HG02870 (cell line): ENCODE measurements around the gene TIMM44.
"Not testable (repeated sequence)": the region's sequence is repeated elsewhere in the genome, so short reads cannot be mapped to it uniquely, and the experiment has no call there.

Experiments used
- ATAC-seq: cut with Tn5 transposase; IDR thresholded peaks from one replicate; pipeline ENCODE4 v1.9.1; 2021; ENCODE audit warnings: mild to moderate bottlenecking, moderate library complexity; ENCODE audit not compliant: unreplicated experiment

Gene TIMM44

DNA sequence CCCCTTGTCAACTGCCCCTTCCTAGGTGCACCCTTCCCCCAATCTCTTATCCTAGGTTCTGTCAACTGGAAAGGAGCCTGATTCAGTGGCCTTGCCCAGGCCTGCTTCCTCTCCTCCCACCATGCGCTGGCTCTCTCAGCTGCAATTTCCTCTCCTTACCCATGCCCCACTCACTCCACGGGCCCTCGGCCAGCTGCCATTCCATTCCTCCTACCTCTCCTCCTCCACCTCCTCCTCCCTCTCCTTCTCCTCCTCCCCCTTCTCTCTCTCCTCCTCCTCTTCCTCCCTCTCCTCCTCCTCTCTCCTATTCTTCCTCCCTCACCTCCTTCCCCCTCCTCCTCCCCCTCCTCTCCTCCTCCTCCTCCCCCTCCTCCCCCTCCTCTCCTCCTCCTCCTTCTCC lies 9.6 kb upstream of the TIMM44 start:
- no peak for ATAC-seq

DNA sequence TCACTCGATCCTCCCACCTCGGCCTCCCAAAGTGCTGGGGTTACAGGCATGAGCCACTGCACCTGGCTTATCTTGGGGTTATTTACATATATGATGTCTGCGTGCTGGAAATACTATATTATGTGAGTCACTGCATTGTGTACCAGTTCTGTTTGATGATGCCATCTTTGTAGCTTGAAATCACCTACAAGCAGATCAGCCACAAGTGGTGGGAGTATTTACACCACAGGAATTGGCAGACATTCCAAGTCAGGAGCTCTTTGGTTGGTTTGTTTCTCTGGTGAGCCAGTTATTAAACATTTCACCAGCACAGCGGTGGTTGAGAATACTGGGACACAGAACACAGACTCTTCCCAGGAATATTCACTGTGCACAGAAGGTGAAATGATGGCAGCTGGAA lies 4.5 kb upstream of the TIMM44 start:
- ATAC-seq = no peak

GRCh38 chr19:7944177-7944761 lies 803 bp upstream of the TIMM44 start:
- ATAC-seq = no peak

GRCh38 chr19:7942981-7943443 lies 454 bp downstream of the TIMM44 start:
- no peak for ATAC-seq

DNA sequence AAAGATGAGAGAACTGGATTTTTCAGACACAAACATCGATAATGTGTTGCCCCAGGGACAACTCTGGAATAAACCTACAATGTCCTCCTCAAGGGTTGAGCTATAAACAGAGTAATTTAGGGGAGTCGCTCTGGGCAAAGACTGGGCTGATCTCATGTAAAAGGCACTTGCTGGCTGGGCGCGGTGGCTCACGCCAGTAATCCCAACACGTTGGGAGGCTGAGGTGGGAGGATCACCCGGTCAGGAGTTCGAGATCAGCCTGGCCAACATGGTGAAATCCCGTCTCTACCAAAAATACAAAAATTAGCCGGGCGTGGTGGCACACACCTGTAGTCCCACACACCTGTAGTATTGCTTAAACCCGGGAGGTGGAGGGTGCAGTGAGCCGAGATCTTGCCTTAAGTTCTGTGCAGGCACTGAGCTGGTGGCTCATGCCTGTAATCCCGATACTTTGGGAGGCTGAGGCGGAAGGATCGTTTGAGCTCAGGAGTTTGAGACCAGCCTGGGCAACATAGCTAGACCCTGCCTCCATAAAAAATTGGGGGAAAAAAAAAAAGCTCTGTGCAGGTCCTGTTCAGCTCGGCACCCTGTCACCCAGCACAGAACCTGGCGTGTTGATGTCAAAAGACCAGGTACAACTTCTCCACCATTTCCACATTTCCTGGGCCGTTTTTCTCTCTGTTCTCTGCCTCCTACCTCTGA lies 1.4 kb downstream of the TIMM44 start:
- no peak for ATAC-seq

DNA sequence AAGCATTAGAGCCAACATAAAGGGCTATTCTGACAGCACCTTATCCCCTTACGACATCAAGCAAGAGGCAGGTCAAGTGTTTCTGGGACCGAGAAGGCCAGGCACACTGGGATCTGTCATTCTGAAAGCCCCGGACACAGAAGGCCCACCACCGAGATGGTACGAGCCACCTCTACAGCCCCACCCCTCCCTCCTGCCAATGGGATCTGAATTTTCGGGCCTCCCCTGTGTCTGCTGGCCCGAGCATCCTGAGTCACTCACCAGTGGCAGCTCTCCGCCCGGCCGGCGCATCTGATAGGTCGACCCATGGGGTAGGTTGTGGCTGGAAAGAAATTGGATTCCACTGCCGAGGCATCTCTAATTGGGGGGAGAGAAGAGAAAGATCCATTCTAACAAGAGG lies 2.6 kb downstream of the TIMM44 start:
- ATAC-seq = no peak

DNA sequence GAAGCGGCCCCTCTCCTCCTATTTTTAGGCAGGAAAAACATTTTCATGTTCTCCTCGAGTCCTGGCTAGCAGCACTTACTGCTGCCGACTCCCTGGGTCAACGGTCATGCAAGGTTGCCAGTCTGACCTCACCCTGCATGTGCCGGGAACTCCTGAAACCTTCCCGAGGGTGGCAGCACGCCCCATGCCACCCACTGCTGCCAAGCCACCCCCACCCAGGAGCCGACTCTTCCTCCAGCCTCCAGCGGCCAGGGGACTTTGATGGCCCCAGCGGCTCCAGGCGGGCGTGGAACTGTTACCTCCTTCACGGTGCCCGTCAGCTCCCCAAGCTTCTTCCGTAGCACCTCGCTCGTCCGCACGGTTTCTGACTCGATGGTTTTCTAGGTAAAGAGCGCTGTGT lies 8.7 kb downstream of the TIMM44 start:
- no peak for ATAC-seq

DNA sequence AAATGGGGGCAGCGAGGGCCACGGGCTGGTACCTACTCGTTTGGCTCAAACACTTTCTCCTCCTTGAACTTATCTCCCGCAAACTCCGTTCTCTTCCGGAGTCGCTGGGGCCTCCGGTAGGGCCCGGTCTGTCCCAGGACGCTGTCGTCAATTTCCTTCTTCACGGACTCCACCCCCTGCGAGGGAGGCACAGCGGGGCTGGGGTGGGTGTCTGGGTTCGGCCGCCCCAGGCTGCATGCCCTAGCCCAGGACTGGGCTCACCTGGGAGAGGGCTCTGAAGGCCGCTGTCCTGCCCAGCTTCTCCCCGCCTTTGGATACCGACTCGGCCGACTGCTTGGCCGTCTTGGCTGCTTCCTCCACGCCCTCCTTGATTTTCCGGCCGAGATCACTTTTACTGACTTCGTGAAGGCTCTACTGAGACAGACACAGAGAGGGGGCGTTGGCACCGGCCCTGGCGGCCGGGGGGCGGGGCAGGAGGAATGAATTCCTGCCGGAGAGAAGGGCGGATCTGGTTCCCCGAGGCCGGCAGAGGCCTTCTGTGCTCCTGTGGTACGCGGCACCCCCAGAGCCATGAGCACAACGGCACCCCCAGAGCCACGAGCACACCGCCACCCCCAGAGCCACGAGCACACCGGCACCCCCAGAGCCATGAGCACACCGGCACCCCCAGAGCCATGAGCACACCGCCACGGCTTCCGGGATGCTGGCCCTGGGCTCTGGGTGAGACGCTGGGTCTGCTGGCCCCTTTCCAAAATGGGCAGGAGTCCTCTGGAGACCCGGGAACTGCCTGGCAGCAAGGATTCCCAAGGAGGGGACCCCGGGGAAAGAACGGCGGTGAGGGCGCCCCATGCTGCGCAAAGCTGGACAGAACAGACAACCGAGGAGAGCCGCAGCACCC lies 9.4 kb downstream of the TIMM44 start:
- no peak for ATAC-seq

DNA sequence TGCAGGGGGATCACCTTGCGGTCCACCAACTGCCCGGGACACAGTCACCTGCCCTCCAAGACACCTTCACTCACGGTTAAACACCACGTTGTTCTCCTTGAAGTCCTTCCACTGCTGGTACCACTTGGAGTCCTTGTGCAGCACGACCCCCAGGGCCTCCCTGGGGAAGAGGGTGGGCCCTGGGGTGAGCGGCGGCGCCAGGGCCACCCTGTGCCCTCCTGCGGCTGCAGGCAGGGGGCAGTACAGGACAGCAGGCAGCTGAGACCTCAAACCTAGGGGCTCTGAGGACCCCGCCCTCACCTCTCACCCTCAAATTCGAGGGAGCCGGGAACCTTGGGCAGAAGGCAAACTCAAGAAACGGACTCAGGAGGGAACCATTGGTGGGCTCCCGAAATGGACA lies 10.1 kb downstream of the TIMM44 start:
- ATAC-seq = no peak

DNA sequence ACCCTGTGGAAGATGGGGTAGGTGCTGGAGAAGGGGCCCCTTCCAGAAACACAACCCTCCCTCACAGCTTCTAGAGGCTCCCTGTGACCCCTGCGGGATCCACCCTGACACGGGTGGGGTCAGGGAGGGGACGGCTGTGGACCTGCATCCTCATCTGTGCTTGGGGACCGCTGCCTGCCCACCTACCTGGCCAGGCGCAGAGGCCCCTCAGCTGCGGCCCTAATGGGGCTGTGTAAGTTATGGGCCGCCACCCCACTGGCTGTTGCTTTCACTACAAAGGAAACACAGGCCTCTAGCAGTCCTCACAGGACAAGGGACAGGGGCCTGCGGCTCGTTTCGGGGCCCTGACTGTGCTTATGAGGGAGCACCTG lies 10.6 kb downstream of the TIMM44 start:
- no peak for ATAC-seq

DNA sequence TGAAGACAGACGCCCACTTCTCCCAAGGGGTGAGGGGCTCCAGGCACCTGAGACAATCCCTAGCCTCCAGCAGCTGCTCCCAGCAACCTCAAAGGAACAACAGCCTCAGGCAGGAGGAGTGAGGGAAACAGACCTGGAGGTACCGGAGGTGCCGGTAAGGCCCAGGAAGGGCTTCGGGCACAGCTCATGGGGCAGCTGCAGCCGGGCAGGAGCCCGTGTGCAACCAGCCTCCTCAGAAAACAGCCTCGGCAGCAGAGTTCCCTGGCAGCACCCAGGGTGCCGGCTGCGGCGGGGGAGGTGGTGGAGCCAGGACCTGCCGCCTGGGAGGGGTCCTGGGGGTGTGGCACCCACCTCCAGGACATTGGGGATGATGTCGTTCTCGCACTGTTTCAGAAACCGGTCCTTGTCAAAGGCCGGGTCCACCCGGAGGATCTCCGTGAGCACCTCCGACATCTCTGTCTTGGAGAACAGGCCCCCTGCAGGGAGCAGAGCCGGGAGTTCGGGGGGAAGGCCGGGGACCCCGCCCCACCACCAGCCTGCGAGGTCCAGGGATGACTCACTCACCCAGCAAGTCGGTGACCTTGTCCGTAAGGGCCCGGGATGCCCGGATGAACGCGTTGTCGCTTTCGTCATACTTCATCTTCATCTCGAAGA lies 11.1 kb downstream of the TIMM44 start:
- ATAC-seq = no peak

GRCh38 chr19:7931221-7932061 lies 12.0 kb downstream of the TIMM44 start:
- ATAC-seq = no peak

DNA sequence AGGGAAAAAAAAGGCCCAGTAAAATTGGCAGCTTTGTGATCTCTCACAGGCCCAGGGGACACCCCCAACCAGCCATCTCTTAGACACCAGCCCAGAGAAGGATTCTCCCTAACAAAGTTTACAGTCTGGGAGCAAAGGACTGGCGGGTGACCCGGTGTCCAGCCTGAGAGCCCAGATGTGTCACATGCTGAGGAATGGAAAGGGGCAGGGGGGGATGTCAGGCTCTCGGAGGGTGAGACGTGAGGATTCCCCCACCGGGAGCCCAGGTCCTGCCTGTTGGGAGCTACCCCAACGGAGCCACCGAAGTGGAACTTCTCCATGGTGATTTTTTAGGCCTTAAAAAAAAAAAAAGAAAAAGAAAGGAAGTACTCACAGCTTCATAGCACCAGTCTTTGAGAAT lies 12.7 kb downstream of the TIMM44 start:
- ATAC-seq = no peak

- ATAC-seq = not testable (repeated sequence)
These were observed 13.4 kb downstream of the TIMM44 start for GRCh38 chr19:7930030-7930429.

DNA sequence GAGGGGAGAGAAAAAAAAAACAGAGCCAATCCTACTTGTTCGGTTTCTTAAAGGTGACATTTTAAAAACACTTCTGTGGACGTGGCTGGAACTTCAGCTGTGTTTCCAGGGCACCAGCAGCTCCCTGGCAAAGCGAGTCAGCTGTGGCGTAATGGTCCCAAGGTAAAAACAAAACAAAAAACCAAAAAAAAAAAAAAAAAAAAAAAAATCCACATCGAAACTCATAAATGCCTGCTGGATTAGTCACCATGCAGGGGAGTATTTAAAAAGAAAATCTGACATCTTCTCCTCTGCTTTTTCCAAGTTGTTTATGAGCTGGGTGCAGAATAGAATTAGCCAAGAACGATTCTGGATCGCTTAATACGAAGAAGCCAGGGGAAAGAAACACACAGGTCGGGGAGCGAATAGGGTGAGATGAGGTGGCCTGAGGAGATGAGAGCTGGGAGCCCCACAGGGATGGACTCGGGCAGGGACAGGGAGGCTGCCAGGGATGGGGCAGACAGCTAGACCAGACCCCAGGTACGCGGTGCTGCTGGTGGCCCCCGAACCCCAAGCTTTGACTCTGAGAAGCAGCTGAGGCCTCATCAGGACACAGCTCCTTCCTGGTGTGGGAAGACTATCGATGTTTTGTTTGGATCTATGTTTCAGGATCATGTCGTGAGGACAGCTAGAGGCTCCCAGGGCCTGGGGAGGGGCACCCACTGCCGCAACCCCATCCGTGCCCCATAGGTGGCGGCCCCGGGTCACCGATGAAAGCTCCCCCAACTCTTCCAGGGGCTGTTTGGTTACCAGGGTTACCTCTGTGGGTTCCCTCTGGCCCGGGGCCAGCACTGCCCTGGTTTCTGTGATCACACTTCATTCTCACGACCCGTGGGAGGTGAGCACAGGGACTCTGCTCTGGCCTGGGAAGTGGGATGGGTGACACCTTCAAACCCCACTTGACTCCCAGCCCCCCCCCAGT lies 14.4 kb downstream of the TIMM44 start:
- ATAC-seq = no peak

GRCh38 chr19:7928334-7928706 lies 15.1 kb downstream of the TIMM44 start:
- ATAC-seq = no peak

GRCh38 chr19:7927605-7928333 lies 15.7 kb downstream of the TIMM44 start:
- no peak for ATAC-seq

- ATAC-seq = no peak
These were observed 16.5 kb downstream of the TIMM44 start for GRCh38 chr19:7926727-7927604.
